ENCODE results near the gene TAF3.

TAF3 gene

GRCh38 chr10:7887174-7887816 is 69.0 kb downstream of the TAF3 start:
- DNase-seq = no peak

GRCh38 chr10:7889947-7890542 is 71.7 kb downstream of the TAF3 start:
- no peak for DNase-seq

- DNase-seq = no peak
Observed at GRCh38 chr10:7890781-7891180, 72.5 kb downstream of the TAF3 start.

GRCh38 chr10:7891634-7892033 is 73.3 kb downstream of the TAF3 start:
- no peak for DNase-seq

- no peak for DNase-seq
Observed at GRCh38 chr10:7892146-7892545, 73.8 kb downstream of the TAF3 start.

- no peak for DNase-seq
Observed at GRCh38 chr10:7895699-7896090, 77.4 kb downstream of the TAF3 start.

- no peak for DNase-seq
Observed at GRCh38 chr10:7896297-7896696, 78.0 kb downstream of the TAF3 start.

GRCh38 chr10:7901256-7901655 is 83.0 kb downstream of the TAF3 start:
- DNase-seq = no peak

- DNase-seq = no peak
Observed at GRCh38 chr10:7902413-7902812, 84.1 kb downstream of the TAF3 start.

GRCh38 chr10:7903851-7904250 is 85.5 kb downstream of the TAF3 start:
- no peak for DNase-seq

- no peak for DNase-seq
Observed at GRCh38 chr10:7906128-7906527, 87.8 kb downstream of the TAF3 start.

GRCh38 chr10:7908541-7909210 is 90.4 kb downstream of the TAF3 start:
- DNase-seq = no peak

GRCh38 chr10:7913126-7913872 is 95.0 kb downstream of the TAF3 start:
- no peak for DNase-seq

- no peak for DNase-seq
Observed at GRCh38 chr10:7915923-7916536, 97.7 kb downstream of the TAF3 start.

GRCh38 chr10:7917736-7918135 is 99.4 kb downstream of the TAF3 start:
- DNase-seq = no peak

- no peak for DNase-seq
Observed at GRCh38 chr10:7922707-7923106, 104.4 kb downstream of the TAF3 start.

GRCh38 chr10:7928536-7928935 is 110.2 kb downstream of the TAF3 start:
- no peak for DNase-seq

GRCh38 chr10:7932301-7933036 is 114.2 kb downstream of the TAF3 start:
- no peak for DNase-seq

- DNase-seq = no peak
Observed at GRCh38 chr10:7933262-7933661, 115.0 kb downstream of the TAF3 start.

- no peak for DNase-seq
Observed at GRCh38 chr10:7933757-7934156, 115.5 kb downstream of the TAF3 start.

- no peak for DNase-seq
Observed at GRCh38 chr10:7937315-7937945, 119.1 kb downstream of the TAF3 start.

- no peak for DNase-seq
Observed at GRCh38 chr10:7941576-7941975, 123.3 kb downstream of the TAF3 start.
